MM.1S (cell line): ENCODE data around the gene KAZALD1.

Source experiments
- DNase-seq: peaks from one replicate; pipeline ENCODE4 v3.0.0-alpha.2; 2015
- H2AFZ ChIP-seq: fragments of 300-600 bp; sonication (generic); 2 replicates; pipeline ENCODE4 v1.6.0; 2016; ENCODE audit warnings: antibody characterized with exemption, low read length
- H3F3A ChIP-seq: fragments of 300-600 bp; sonication (generic); 2 replicates; pipeline ENCODE4 v1.6.1; 2016; ENCODE audit warnings: mild to moderate bottlenecking, antibody characterized with exemption, low read length, moderate library complexity, mixed read lengths; ENCODE audit not compliant: insufficient read depth
- H3K27ac ChIP-seq: fragments of 300-600 bp; sonication (generic); 2 replicates; pipeline ENCODE4 v1.5.1; 2016; ENCODE audit warnings: mild to moderate bottlenecking, low read length
- H3K27me3 ChIP-seq: fragments of 300-600 bp; sonication (generic); replicated peaks from 2 replicates; pipeline ENCODE4 v1.6.0; 2016; ENCODE audit warnings: low read length; ENCODE audit not compliant: insufficient read depth
- H3K36me3 ChIP-seq: fragments of 300-600 bp; sonication (generic); replicated peaks from 2 replicates; pipeline ENCODE4 v1.6.1; 2016; ENCODE audit warnings: mild to moderate bottlenecking, low read length, mixed read lengths; ENCODE audit not compliant: insufficient read depth
- H3K4me1 ChIP-seq: fragments of 300-600 bp; sonication (generic); 2 replicates; pipeline ENCODE4 v1.6.1; 2016; ENCODE audit warnings: low read length, mixed read lengths
- H3K4me2 ChIP-seq: fragments of 300-600 bp; sonication (generic); 2 replicates; pipeline ENCODE4 v1.6.0; 2016; ENCODE audit warnings: low read depth, low read length
- H3K4me3 ChIP-seq: fragments of 300-600 bp; sonication (generic); 2 replicates; pipeline ENCODE4 v1.5.1; 2016; ENCODE audit warnings: low read length, mixed read lengths
- H3K79me2 ChIP-seq: fragments of 300-600 bp; sonication (generic); 2 replicates; pipeline ENCODE4 v1.6.1; 2016; ENCODE audit warnings: mixed run types, low read length, mixed read lengths
- H3K9ac ChIP-seq: fragments of 300-600 bp; sonication (generic); 2 replicates; pipeline ENCODE4 v1.6.1; 2016; ENCODE audit warnings: low read length, mixed read lengths
- H3K9me2 ChIP-seq: fragments of 300-600 bp; sonication (generic); replicated peaks from 2 replicates; pipeline ENCODE4 v1.6.1; 2016; ENCODE audit warnings: mild to moderate bottlenecking, low read length, mixed read lengths; ENCODE audit not compliant: insufficient read depth
- H3K9me3 ChIP-seq: fragments of 300-600 bp; sonication (generic); replicated peaks from 2 replicates; pipeline ENCODE4 v1.6.1; 2016; ENCODE audit warnings: mild to moderate bottlenecking, low read length, mixed read lengths; ENCODE audit not compliant: insufficient read depth
- H4K20me1 ChIP-seq: fragments of 300-600 bp; sonication (generic); 2 replicates; pipeline ENCODE4 v1.6.1; 2016; ENCODE audit warnings: mild to moderate bottlenecking, low read length, moderate library complexity, mixed read lengths; ENCODE audit not compliant: insufficient read depth
- EZH2 ChIP-seq: fragments of 300-600 bp; sonication (generic); optimal IDR thresholded peaks from 2 replicates; pipeline ENCODE3; 2017; ENCODE audit warnings: low read depth, mild to moderate bottlenecking, antibody characterized with exemption, low read length, mixed read lengths
- EZH2phosphoT487 ChIP-seq: fragments of 300-600 bp; sonication (generic); IDR thresholded peaks from 2 replicates; pipeline ENCODE4 v1.6.1; 2018; ENCODE audit warnings: antibody characterized with exemption, low read length
- TF ChIP-seq, protein P1 (sequence below): fragments of 300-600 bp; sonication (generic); IDR thresholded peaks from 2 replicates; pipeline ENCODE4 v1.5.1; 2016; ENCODE audit warnings: antibody characterized with exemption, low read length, mixed read lengths

The KAZALD1 gene

DNA sequence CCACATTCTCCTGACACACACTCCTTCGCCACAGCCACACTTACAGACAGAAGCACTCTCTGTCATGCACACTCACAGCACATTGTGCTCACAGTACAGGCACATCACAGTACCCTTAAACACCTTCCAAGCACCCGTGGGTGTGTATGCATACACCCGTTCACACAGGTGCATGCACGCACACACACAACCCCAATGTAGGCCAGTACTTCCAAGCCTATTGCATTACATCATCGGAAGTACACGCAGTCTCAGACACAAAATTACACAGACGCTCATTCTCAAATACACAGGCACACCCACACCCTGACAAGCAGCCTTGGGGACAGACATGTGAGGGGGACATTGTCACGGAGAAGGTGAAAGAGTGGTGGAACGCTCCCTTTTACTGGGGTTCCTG lies 11.1 kb downstream of the KAZALD1 start:
- Histone ChIP-seq H3K36me3 (no peaks in the 10 kb centered on the region), H3K4me3 (no peak overlapping the region), H3K9me2 (no peaks in the 10 kb centered on the region), H3K27me3 (no peaks in the 10 kb centered on the region), H3F3A (no peaks in the 10 kb centered on the region), H3K4me2 (no peak overlapping the region), H3K4me1 (peaks cover 23% of the 10 kb centered on the region), H2AFZ (no peak overlapping the region), H3K27ac (no peak overlapping the region), H4K20me1 (no peaks in the 10 kb centered on the region), H3K9ac (no peak overlapping the region), H3K79me2 (no peaks in the 10 kb centered on the region), H3K9me3 (no peaks in the 10 kb centered on the region)
- TF ChIP-seq EZH2phosphoT487: no peak
- no peak for TF ChIP-seq EZH2
- TF ChIP-seq, protein P1, sequence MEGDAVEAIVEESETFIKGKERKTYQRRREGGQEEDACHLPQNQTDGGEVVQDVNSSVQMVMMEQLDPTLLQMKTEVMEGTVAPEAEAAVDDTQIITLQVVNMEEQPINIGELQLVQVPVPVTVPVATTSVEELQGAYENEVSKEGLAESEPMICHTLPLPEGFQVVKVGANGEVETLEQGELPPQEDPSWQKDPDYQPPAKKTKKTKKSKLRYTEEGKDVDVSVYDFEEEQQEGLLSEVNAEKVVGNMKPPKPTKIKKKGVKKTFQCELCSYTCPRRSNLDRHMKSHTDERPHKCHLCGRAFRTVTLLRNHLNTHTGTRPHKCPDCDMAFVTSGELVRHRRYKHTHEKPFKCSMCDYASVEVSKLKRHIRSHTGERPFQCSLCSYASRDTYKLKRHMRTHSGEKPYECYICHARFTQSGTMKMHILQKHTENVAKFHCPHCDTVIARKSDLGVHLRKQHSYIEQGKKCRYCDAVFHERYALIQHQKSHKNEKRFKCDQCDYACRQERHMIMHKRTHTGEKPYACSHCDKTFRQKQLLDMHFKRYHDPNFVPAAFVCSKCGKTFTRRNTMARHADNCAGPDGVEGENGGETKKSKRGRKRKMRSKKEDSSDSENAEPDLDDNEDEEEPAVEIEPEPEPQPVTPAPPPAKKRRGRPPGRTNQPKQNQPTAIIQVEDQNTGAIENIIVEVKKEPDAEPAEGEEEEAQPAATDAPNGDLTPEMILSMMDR: no peak
- no peak for DNase-seq

DNA sequence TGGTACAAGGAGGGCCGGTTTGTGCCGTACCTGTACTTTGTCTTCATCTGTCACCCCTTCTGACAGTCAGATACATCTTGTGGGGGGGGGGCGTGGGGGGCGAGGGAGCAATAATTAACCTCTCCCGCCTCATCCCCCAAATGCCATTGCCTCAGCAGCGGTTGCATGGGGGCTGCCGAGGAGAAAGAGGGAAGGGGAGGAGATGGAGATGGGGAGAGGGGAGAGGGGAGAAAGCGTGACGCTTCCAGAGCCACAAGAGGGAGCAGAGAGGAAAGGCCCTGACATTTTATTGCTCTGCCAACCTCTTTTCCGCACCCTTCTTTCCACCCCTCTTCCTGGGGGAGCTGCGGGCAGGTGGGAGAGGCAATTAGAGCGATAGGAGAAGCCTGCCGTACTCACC lies 11.8 kb downstream of the KAZALD1 start:
- no peaks in the 10 kb centered on the region for H3K36me3 ChIP-seq
- H3K4me3 ChIP-seq: no peak overlapping the region
- 0 out of 2 replicates have a peak, but pooled peaks cover 5% of the 10 kb centered on the region for H3K27me3 ChIP-seq
- no peak overlapping the region for H3K9ac ChIP-seq
- no peaks in the 10 kb centered on the region for H3K79me2 ChIP-seq
- DNase-seq: no peak
- TF ChIP-seq EZH2phosphoT487 (no peak), EZH2 (no peak)
- no peaks in the 10 kb centered on the region for H4K20me1 ChIP-seq
- H2AFZ ChIP-seq: no peak overlapping the region
- no peaks in the 10 kb centered on the region for H3K9me3 ChIP-seq
- no peak overlapping the region for H3K4me2 ChIP-seq
- no peaks in the 10 kb centered on the region for H3F3A ChIP-seq
- no peak overlapping the region for H3K27ac ChIP-seq
- peaks cover 23% of the 10 kb centered on the region for H3K4me1 ChIP-seq
- no peaks in the 10 kb centered on the region for H3K9me2 ChIP-seq

DNA sequence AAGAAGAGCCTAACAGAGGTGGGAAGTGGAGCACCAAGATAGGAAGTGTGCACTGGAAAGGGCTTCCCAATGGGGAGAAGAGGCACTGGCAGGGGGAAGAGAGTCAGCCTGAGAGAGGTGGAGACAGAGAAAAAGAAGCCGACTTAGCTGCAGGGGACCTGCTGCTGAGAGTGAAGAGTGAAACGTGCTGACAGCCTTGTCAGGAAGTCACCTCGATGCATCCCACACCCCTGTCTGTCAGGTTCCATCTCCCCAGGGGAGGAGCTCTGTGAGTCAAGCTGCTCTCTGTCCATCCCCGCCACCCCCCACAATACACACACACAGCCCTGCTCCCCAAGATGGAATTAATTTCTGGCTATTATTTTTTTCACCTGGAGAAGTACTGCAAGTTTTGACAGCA lies 14.0 kb downstream of the KAZALD1 start:
- peak; percentile 74 for DNase-seq
- Histone ChIP-seq H3K79me2 (no peaks in the 10 kb centered on the region), H3F3A (no peaks in the 10 kb centered on the region), H2AFZ (peak overlapping the region; percentile 71), H3K27me3 (peaks cover 21% of the 10 kb centered on the region), H3K9me2 (no peaks in the 10 kb centered on the region), H3K9me3 (no peaks in the 10 kb centered on the region), H3K36me3 (no peaks in the 10 kb centered on the region), H3K4me3 (peak overlapping the region; percentile 26; the same call in 1 of the 2 replicates), H4K20me1 (no peaks in the 10 kb centered on the region), H3K9ac (peak overlapping the region; percentile 13; the same call in 1 of the 2 replicates), H3K4me1 (peaks cover 23% of the 10 kb centered on the region), H3K27ac (no peak overlapping the region; the same call in 1 of the 2 replicates), H3K4me2 (peak overlapping the region; percentile 74)
- TF ChIP-seq EZH2phosphoT487: no peak
- TF ChIP-seq EZH2: no peak
- TF ChIP-seq, protein P1: no peak

DNA sequence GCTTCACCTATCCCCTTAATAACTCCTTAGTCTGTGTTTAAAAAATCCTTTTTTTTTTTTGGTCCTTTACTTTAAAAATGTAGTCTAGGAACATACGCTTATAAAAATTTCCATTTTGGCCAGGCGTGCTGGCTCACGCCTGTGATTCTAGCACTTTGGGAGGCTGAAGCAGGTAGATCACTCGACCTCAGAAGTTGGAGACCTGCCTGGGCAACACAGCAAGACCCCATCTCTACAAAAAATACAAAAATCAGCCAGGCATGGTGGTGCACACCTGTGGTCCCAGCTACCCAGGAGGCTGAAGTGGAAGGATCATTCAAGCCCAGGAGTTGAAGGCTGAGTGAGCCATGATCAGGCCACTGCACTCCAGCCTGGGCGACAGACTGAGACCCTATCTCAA lies 14.8 kb downstream of the KAZALD1 start:
- H2AFZ ChIP-seq: no peak overlapping the region
- no peaks in the 10 kb centered on the region for H3K9me3 ChIP-seq
- H3K4me3 ChIP-seq: no peak overlapping the region
- no peaks in the 10 kb centered on the region for H3K79me2 ChIP-seq
- peaks cover 15% of the 10 kb centered on the region for H3K4me1 ChIP-seq
- H3K9ac ChIP-seq: no peak overlapping the region
- H3K27ac ChIP-seq: no peak overlapping the region
- H3K36me3 ChIP-seq: no peaks in the 10 kb centered on the region
- TF ChIP-seq EZH2 (no peak), EZH2phosphoT487 (no peak)
- TF ChIP-seq, protein P1: no peak
- peaks cover 29% of the 10 kb centered on the region for H3K27me3 ChIP-seq
- no peak for DNase-seq
- no peaks in the 10 kb centered on the region for H3K9me2 ChIP-seq
- no peak overlapping the region for H3K4me2 ChIP-seq
- H3F3A ChIP-seq: no peaks in the 10 kb centered on the region
- H4K20me1 ChIP-seq: no peaks in the 10 kb centered on the region
